HG03108 (cell line): Measurements from ENCODE around the gene GNB1.

ENCODE experiments used
- ATAC-seq: cut with Tn5 transposase; IDR thresholded peaks from one replicate; pipeline ENCODE4 v1.9.1; 2021; ENCODE audit warnings: moderate library complexity; ENCODE audit not compliant: unreplicated experiment

Gene GNB1

GRCh38 chr1:1768249-1768992, 122.5 kb downstream of the GNB1 start:
- ATAC-seq: no peak

DNA sequence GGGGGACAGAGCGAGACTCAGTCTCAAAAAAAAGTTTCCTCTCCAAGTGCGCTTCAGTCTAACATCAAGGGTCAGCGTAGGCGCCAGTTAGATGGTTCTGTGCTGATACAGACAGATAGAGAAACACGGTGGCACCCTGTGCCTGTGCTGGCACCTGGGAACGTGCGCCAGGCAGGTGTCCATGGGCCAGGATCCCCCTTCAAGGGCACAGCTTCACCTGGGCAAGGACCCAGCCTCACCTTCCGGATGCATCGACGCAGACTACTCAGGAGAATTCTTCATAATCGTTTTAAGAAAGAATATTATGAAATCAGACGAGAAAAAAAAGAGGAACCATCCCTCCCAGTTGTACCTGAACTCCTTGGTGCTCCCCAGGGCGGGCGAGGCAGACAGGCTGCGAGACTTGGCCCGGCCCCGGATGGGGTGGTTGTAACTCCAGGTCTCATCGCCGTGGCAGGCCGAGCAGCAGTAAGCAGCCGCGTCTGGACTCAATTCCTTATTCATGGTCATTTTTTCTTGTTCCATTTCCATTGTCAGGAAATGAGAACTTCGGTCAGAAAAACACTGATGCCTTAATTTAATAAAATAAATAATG, 125.9 kb downstream of the GNB1 start:
- no peak for ATAC-seq

DNA sequence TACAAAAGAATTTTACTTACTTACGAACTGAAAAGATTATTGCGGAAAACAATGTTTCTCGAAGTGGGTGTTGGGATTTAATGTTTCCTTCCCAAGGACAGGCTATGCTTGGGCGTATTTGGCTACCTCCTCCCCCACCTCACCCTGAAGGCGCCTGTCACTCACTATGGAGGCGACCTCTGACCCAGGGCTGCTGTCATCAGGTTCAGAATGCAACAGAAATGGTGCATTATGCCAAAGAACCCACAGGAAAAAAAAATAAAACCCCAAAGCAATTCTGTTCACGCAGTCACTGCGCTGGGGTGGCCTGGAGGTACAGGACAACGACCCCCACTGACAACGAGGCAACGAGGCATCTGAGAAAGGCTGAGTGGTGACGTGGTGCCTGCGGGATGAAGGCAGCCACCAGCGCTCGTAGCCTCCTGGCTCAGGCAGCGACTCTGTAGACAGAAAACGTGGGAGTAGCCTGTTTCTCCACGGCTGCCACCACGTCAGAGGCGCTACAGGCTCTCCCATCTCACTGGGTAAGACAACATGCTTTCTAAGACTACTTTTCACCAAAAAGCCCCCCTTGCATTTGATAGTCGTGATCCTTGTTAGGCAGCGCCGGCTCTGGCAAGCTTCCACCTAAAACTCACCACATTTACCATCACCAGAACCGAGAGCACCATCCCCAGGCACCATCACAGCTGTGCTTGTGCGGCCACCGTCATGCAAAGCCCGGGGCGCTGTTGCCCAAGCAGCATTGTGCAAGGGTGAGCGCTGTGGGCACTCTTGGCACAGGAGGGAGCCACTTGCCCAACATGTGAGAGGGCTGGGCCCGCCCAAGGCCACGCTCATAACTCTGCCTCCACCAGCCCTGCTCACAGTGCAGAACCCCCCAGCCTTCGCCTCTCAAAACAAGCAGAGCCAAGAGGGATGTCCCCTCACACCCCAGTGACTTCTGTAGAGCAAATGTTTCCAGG, 126.9 kb downstream of the GNB1 start:
- ATAC-seq: no peak

DNA sequence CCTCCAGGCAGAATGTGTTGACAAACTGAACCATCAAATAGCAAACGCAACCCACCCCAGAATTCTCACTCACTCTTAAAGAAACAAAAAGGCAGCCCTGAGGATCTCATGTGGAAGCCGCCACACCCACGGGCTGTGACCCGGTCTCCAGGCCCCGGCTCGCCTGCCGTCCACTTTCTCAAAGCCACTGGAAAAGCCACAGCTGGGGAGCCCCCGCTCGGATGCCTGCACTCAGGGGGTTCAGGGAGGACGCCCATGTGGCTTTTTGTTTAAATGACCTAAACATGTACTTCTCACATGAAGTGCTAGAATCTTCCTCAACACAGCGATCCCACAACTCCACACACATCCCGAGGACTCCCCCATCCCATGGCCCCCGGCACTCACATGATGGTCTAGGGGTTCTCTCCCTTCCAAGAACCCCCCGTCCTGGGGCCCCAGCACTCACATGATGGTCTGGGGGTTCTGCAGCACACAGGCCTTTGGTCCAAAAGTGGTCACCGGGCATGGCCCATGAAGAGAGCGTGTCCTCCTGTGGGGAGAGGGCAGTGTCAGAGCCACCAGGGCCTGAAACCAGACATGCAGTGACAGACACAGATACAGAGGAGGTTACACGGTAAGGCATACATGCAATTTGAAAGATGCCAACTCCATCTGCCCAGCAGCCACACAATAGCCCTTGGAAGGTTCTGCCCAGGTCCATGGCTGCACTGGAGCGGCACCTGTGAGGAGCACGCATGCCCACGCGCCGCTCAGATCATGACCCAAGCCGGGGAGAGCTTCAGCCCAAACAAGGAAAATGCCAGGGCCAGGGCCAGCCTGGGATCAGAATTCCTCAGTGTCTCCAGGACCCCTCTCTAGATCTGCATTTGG, 129.1 kb downstream of the GNB1 start:
- no peak for ATAC-seq

GRCh38 chr1:1760715-1761114, 130.2 kb downstream of the GNB1 start:
- ATAC-seq: no peak

DNA sequence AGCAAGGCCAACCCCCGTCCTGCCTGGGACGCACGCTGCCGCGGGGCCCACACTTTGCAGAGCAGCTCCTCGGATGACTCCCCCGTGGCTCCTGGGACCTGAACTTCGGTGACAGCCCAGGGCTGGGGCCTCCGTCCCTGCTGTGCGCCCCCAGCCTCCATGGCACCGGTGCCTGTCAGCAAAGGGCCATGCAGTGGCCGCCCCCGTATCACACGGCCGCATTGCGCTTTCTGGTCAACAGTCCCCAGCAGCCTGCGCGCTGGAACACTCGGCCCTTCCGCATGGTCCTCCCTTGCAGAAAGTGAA, 130.6 kb downstream of the GNB1 start:
- ATAC-seq: no peak

DNA sequence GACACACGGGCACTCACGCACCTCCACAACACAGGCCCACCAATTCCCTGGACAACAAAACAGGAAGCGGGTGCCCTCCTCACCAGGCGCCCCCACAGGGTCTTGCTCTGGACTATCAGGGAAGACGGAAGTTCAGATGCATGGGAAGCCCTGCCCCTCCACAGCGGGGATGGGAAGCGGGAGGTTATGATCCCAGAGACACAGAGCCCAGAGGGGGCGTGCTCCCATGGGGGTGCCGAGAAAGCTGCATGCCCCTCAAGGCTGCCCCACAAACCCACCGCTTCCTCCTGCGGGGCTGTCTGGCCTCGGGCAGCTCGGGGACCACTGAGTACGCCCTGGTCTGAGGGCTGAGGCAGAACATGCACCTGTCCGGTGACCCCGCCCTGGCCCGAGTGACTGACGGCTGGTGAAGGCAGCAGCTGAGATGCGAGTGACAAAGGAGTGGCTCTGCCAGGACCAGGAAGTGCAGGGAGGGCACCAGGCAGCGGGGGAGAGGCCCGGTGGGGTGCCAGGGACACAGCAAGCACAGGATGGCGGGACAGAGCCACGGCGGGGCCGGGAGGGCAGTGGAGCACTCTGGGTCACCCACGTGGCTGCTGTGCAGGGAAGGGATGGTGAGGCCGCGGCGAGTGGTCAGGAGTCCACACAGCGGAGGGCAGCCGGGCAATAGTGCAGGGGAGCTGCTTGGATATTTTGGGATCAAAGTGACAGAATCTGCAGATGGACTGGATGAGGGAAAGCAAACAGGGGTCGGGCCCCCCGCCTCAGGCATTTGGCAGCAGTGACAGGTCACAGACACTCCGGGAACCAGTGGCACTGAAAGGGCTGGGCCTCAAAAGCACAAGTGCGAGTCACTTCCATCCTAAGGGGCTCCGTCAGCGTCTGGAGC, 131.2 kb downstream of the GNB1 start:
- ATAC-seq: no peak

- ATAC-seq: no peak
These were observed 132.0 kb downstream of the GNB1 start for GRCh38 chr1:1758692-1759455.

GRCh38 chr1:1758059-1758621, 132.7 kb downstream of the GNB1 start:
- ATAC-seq: no peak

DNA sequence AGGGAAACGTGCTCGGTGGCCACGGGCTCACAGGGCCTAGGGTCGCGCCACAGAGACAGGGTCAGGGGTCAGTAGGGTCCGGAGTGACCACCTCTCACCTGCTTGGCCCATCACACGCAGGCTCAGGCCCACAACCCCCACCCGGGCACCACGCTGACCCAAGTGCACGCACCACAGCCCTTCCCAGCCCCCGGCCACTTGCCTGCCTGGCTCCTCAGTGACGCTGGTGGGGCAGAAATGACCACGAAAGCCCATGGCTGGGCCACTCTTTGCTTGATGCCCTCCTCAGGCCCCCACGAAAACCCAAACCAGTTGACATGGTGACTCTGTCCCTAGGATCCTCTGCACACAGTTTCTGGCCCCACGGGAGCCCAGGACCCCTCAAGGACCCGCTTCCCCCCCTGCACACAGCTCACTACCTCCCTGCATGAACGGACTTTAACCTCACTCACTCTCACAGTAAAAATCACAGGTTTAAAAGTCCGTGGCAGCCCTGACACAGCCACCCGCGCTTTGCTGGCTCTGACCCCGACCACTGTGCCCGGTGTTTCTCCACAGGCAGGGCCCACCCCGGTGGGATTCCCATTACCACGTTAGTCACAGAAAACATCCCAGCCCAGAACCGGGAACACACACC, 133.3 kb downstream of the GNB1 start:
- ATAC-seq: no peak

DNA sequence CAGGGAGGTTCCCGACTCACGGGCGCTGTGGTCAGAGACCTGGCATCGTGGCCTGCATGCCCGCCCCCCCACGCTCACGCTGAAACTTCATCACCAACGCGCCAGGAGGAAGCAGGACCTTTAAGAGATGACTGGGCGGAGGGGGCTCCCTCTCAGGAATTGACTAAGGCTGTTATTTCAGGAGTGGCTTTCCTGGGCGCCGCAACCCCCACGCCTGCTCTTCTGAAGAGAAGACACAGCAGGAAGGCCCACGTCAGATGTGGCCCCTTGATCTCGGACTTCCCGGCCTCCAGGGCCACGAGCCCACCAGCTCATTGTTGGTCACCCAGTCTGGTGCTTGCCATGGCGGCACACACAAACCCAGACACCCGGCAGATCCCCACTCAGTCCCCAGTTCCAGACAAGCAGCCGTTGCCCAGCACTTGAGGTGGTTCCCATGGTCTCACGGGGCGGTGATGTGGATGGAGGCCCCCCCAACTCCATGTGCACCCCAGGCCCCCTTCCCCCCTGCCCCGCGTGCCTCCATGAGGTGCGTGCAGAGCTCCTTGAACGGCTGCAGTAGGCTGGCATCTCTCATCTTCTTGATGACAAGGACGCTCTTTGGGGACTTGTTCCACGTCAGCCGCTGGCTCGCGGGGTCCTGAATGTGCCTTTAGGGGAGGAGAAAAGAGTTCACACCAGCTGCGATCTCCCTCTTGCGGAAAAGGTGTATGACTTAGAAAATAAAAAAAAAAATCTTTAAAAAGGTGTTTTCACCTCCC, 134.0 kb downstream of the GNB1 start:
- ATAC-seq: no peak

- ATAC-seq: no peak
These were observed 135.0 kb downstream of the GNB1 start for GRCh38 chr1:1755852-1756251.

GRCh38 chr1:1755426-1755825, 135.5 kb downstream of the GNB1 start:
- ATAC-seq: no peak

- ATAC-seq: no peak
These were observed 136.7 kb downstream of the GNB1 start for GRCh38 chr1:1754051-1754815.

DNA sequence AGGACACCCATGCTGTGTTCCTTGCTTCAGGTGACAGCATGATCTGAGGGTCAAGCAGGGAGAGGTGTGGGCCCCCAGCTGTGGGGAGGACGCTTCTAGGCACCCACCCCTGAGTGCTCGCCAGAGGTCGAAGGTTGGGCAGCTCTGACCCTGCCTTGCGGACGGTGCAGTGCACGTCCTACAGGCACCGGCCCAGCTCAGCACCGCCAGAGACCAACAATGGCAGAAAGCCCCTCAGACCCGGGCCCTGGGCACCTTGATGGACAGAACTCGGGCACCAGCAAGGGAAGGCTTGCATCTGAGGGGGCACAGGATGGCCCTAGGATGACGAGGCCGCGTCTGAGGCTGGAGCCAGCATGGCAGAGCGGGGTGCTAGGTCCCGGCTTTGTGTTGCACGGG, 137.3 kb downstream of the GNB1 start:
- no peak for ATAC-seq

- no peak for ATAC-seq
These were observed 138.0 kb downstream of the GNB1 start for GRCh38 chr1:1752636-1753606.
